ENCODE measurements around the gene KRT5. TPM values are rescaled to one million over a fixed set of nuclear protein-coding genes. Genes with fewer than 3 reads are reported as not detected.

The KRT5 gene
- total and polyA plus RNA-seq, 2 experiments from 2014 or later = not detected

GRCh38 chr12:52537101-52537500, 16.9 kb upstream of the KRT5 start:
- no peaks in the 10 kb centered on the region for H3K4me1 Mint-ChIP-seq
- ATAC-seq = no peak

More at GRCh38 chr12:52537101-52537500, 16.9 kb upstream of the KRT5 start:
- no peak overlapping the region for H2AFZ ChIP-seq
- no peak overlapping the region for H3K4me2 ChIP-seq
- Mint-ChIP-seq H3K27ac (no peak overlapping the region), H3K36me3 (ENCODE audit: low read depth) (no peaks in the 10 kb centered on the region), H3K4me3 (no peak overlapping the region), H3K27me3 (ENCODE audit: insufficient read depth, low read depth, poor library complexity) (peaks cover 13% of the 10 kb centered on the region), H3K9me3 (no peaks in the 10 kb centered on the region)
- DNase-seq (ENCODE audit: low spot score) = no peak
- H4K20me1 ChIP-seq (replicated peaks; ENCODE audit: insufficient read depth) = no peaks in the 10 kb centered on the region
- no peak overlapping the region for H3K4me3 ChIP-seq
- no peaks in the 10 kb centered on the region for H3F3A ChIP-seq (replicated peaks; ENCODE audit: low read depth)
- no peaks in the 10 kb centered on the region for H3K9me2 ChIP-seq (ENCODE audit: insufficient read depth)
- TF ChIP-seq REST (IDR thresholded peaks at IDR 0.05; ENCODE audit: unreplicated experiment) = no peak
- no peak for TF ChIP-seq EZH2 (IDR thresholded peaks at IDR 0.05; ENCODE audit: low read depth, unreplicated experiment)
- TF ChIP-seq ZNF331 (CRISPR knock-in tag; IDR thresholded peaks at IDR 0.05; ENCODE audit: low read depth) = no peak
- no peak for TF ChIP-seq ETS1 (IDR thresholded peaks at IDR 0.05)
- TF ChIP-seq ZNF114 (CRISPR knock-in tag; IDR thresholded peaks at IDR 0.05) = no peak
- no peak for TF ChIP-seq CTCF (conservative IDR thresholded peaks at IDR 0.05; ENCODE audit: low read depth in 2 of 2)
- no peak for TF ChIP-seq ZNF462 (CRISPR knock-in tag; IDR thresholded peaks at IDR 0.05)
- no peak for TF ChIP-seq NANOG (IDR thresholded peaks at IDR 0.05; ENCODE audit: borderline replicate concordance)
- H3K27me3 ChIP-seq (ENCODE audit: insufficient read depth) = no peaks in the 10 kb centered on the region
- no peak overlapping the region for H3K27ac ChIP-seq (ENCODE audit: low read depth)
- H3K36me3 ChIP-seq (ENCODE audit: insufficient read depth) = no peaks in the 10 kb centered on the region
- no peaks in the 10 kb centered on the region for H3K79me2 ChIP-seq (replicated peaks; ENCODE audit: insufficient read depth)
- H3K4me1 ChIP-seq (ENCODE audit: insufficient read depth) = no peaks in the 10 kb centered on the region
